Lower leg skin (tissue), 4 donors: ENCODE data around the gene MTUS2. TPM values are rescaled to one million over a fixed set of nuclear protein-coding genes. Genes with fewer than 3 reads are reported as not detected.

Experiments used
- DNase-seq, 2 donors: peaks; one replicate each; pipeline ENCODE4 v3.0.0-alpha.2; 2019; ENCODE audit warnings: low spot score in 2 of 2
- H3K4me3 ChIP-seq: fragments of 200-600 bp; sonication (generic); 2 replicates; pipeline ENCODE4 v1.5.1; 2017; ENCODE audit warnings: mild to moderate bottlenecking, low read depth; ENCODE audit not compliant: poor library complexity, severe bottlenecking
- CTCF ChIP-seq, 3 donors: fragments of 450-650 bp; IDR thresholded peaks; one replicate each; pipeline ENCODE4 v1.5.1; 2016; ENCODE audit warnings: antibody characterized with exemption in 3 of 3, mild to moderate bottlenecking in 3 of 3, moderate library complexity in 2 of 3
- POLR2A ChIP-seq, 2 donors: fragments of 450-650 bp; IDR thresholded peaks; one replicate each; pipeline ENCODE4 v1.6.1; 2016 to 2017; ENCODE audit warnings: antibody characterized with exemption in 2 of 2, mild to moderate bottlenecking in 1 of 2, moderate library complexity in 1 of 2
- WGBS, 2 donors: methylation state at CpG; one replicate each; pipeline ENCODE4 v1.1.5; 2018; 5-methylcytosine and 5-hydroxymethylcytosine counted together
- intact Hi-C: fragments of 100-400 bp; cut with DNase I; formaldehyde crosslinking; loops from one replicate; pipeline ENCODE4 v1.15.0; 2023; ENCODE audit warnings: low total_unique reads
- total RNA-seq, 4 donors: library from RNA; depleted of rRNA; stranded (reverse); fragments of >200 nt; gene quantifications; one replicate each; pipeline ENCODE4 v1.1.0, GENCODE V29; 2016

The MTUS2 gene
- total RNA-seq, 4 donors from 2014 or later = 0.13 to 1.9 TPM; not detected in 2

GRCh38 chr13:29287237-29287636 lies 467.1 kb downstream of the MTUS2 start:
- intact Hi-C loops = no loop called here

DNA sequence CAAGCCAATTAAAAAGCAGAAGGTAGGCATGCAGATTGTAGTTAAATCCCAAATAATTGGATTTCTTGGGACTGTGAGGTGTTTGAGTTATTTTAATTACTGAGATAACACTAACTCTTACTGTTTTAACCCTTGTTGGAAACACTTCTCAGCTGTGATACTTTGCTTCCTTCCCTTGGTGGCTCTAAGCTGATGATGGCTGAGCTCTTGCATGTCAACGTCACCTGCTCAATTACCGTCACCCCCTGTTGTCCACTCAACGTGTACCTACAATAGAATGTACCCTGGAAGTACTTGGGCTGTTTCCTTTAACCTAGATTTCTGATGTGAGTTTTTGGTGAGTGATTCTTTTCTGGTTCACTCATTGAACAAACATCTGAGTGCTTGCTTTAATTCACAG lies 471.9 kb downstream of the MTUS2 start:
- DNase-seq = no peak
- WGBS, 2 donors = 73 to 82% methylated on average over 3 of the region's 3 CpGs
- no peak for TF ChIP-seq CTCF (IDR thresholded peaks at IDR 0.05)
- TF ChIP-seq POLR2A (IDR thresholded peaks at IDR 0.05) = no peak
- H3K4me3 ChIP-seq = no peak overlapping the region
- intact Hi-C loops = no loop called here

More at GRCh38 chr13:29287237-29287636, 467.1 kb downstream of the MTUS2 start:
- TF ChIP-seq CTCF (IDR thresholded peaks at IDR 0.05) (no peak), POLR2A (IDR thresholded peaks at IDR 0.05) (no peak)
- H3K4me3 ChIP-seq = no peak overlapping the region
- no peak for DNase-seq
- WGBS, 2 donors = 54 to 57% methylated on average over 5 of the region's 5 CpGs

DNA sequence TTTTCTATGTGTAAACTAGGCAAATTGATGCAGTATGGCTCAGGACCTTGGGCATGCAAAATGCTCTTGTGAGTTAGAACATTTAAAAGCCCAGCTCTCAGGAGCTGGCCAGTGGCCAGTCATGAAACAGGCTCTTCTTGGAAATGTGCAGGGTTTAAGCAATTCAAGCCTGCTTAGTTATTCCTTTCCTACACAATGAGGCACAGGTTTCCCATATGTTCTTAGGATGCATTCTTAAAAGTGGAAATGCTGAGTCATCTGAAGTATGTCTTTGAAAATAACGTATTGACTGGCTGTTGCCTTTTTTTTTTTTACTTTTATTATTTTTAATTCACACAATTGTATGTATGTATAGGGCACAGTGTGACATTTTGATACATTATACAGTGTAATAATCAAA lies 474.7 kb downstream of the MTUS2 start:
- WGBS, 2 donors = 13 to 29% methylated on average over 1 of the region's 1 CpG
- intact Hi-C loops = no loop called here
- no peak overlapping the region for H3K4me3 ChIP-seq
- TF ChIP-seq CTCF (IDR thresholded peaks at IDR 0.05) (no peak), POLR2A (IDR thresholded peaks at IDR 0.05) (no peak)
- no peak for DNase-seq

DNA sequence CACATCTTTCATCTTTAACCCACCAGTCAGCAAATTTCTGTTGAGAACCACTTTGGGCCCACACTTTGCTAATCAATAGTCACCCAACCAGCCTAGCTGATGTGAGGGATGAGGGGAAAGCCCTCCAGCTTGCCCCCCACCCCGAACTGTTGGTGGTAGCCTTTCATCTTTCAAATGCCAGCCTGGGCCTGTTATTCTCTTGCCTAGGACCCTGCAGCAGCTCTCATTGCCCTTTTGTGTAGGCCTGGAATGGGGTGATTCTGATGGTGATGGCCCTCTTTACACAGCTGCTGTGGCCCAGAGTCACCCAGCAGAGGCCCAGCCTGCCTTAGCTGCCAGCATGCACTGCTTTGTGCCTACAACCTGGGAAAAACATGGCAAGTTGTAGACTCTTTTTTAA lies 480.9 kb downstream of the MTUS2 start:
- DNase-seq = no peak
- intact Hi-C loops = no loop called here
- WGBS, 2 donors = 54 to 57% methylated on average over 1 of the region's 1 CpG
- no peak for TF ChIP-seq CTCF (IDR thresholded peaks at IDR 0.05)
- no peak overlapping the region for H3K4me3 ChIP-seq

- DNase-seq = no peak
- H3K4me3 ChIP-seq = no peak overlapping the region
- no peak for TF ChIP-seq POLR2A (IDR thresholded peaks at IDR 0.05)
- TF ChIP-seq CTCF (IDR thresholded peaks at IDR 0.05) = no peak
- intact Hi-C loops = no loop called here
These were observed 484.0 kb downstream of the MTUS2 start for GRCh38 chr13:29304148-29304547.

- TF ChIP-seq CTCF (IDR thresholded peaks at IDR 0.05) = no peak
- TF ChIP-seq POLR2A (IDR thresholded peaks at IDR 0.05) = no peak
- intact Hi-C loops = no loop called here
- no peak overlapping the region for H3K4me3 ChIP-seq
- DNase-seq = no peak
- WGBS, 2 donors = 72 to 78% methylated on average over 2 of the region's 2 CpGs
These were observed 490.7 kb downstream of the MTUS2 start for GRCh38 chr13:29310806-29311205.
